ENCODE measurements around the gene CYP26B1. TPM values are rescaled to one million over a fixed set of nuclear protein-coding genes. Genes with fewer than 3 reads are reported as not detected.
A peak's percentile ranks its signal among the peaks of the same experiment; 100 is the strongest.

The CYP26B1 gene
- total and polyA plus RNA-seq, 9 of the 15 experiments (the other 6 are each of a cell fraction or from before 2014, with no cell fraction given) = 0.01 to 0.13 (median 0.04) TPM; not detected in 6

GRCh38 chr2:72090271-72090720 is 57.4 kb downstream of the CYP26B1 start (continued):
- no peak for TF ChIP-seq CHD7 (IDR thresholded peaks at IDR 0.05; ENCODE audit: low read depth, low read length)
- TF ChIP-seq PHF20 (IDR thresholded peaks at IDR 0.05; ENCODE audit: partially characterized antibody) = no peak
- TF ChIP-seq PURB (CRISPR knock-in tag; IDR thresholded peaks at IDR 0.05; ENCODE audit: low read depth) = no peak
- TF ChIP-seq MEIS2 (IDR thresholded peaks at IDR 0.05; ENCODE audit: partially characterized antibody) = peak; percentile 21
- TF ChIP-seq POLR2B (IDR thresholded peaks at IDR 0.05; ENCODE audit: low read depth, partially characterized antibody) = no peak
- TF ChIP-seq RBM15 (IDR thresholded peaks at IDR 0.05; ENCODE audit: insufficient read depth, low read length) = no peak
- no peak for TF ChIP-seq DEAF1 (CRISPR knock-in tag; IDR thresholded peaks at IDR 0.05)
- no peak for TF ChIP-seq ZC3H4 (CRISPR knock-in tag; IDR thresholded peaks at IDR 0.05; ENCODE audit: borderline replicate concordance)
- TF ChIP-seq ESRRA (IDR thresholded peaks at IDR 0.05; ENCODE audit: borderline replicate concordance, low read depth) = peak; percentile 60; the same call in 1 of the 2 replicates
- TF ChIP-seq CUX1 (CRISPR knock-in tag; IDR thresholded peaks at IDR 0.05) = no peak
